Esophagus muscularis mucosa (tissue), 3 donors: ENCODE measurements around the gene ALDOA.

Experiments used
- POLR2A ChIP-seq: fragments of 450-650 bp; IDR thresholded peaks from one replicate; pipeline ENCODE4 v1.6.1; 2017; ENCODE audit warnings: antibody characterized with exemption, moderate library complexity, mild to moderate bottlenecking, low read depth
- POLR2AphosphoS5 ChIP-seq, 2 donors: sonication (generic); formaldehyde crosslinking; IDR thresholded peaks; one replicate each; pipeline ENCODE4 v1.6.1; 2017; ENCODE audit warnings: antibody characterized with exemption in 2 of 2
- TF ChIP-seq, protein P1 (sequence below), 3 experiments: fragments of 200-600 bp in 2 of 3; fragments of 450-650 bp in 1 of 3; sonication (generic) in 2 of 3; IDR thresholded peaks; one replicate each; pipeline ENCODE4 v1.5.1; 2017 to 2019; ENCODE audit warnings: antibody characterized with exemption in 3 of 3, mild to moderate bottlenecking in 2 of 3, moderate library complexity in 1 of 3

DNA sequence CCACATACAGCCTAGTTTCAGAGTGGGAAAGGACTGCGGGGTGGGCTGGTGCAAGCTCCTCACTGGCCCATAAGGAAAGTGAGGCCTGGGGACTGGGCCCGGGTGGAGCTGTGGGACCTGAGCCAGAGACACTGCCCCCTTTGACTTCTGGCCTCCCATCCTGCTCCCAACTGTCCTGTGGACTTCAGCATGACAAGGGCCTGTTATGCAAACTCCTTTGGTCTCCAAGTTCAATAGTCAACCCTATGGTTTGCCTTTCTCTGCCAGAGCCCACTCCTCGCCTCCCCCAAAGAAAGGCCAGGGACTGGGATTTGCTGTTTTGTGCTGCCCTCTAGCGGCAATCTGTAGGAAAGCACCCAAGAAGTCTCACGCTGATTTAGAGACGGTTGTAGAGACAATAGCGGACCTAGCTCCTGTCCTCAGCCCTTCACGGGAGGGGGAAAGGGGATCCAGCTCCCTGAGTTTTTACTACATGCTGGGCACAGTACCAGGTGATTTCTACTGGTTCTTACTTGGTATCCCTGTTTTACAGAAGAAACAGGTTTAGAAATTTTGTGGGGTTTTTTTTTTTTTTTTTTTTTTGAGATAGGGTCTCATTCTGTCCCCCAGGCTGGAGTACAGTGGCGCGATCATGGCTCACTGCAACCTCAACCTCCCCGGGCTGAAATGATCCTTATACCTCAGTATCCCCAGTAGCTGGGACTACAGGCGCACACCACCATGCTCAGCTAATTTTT lies 33.3 kb upstream of the ALDOA start:
- no peak for TF ChIP-seq POLR2A
- TF ChIP-seq, protein P1, sequence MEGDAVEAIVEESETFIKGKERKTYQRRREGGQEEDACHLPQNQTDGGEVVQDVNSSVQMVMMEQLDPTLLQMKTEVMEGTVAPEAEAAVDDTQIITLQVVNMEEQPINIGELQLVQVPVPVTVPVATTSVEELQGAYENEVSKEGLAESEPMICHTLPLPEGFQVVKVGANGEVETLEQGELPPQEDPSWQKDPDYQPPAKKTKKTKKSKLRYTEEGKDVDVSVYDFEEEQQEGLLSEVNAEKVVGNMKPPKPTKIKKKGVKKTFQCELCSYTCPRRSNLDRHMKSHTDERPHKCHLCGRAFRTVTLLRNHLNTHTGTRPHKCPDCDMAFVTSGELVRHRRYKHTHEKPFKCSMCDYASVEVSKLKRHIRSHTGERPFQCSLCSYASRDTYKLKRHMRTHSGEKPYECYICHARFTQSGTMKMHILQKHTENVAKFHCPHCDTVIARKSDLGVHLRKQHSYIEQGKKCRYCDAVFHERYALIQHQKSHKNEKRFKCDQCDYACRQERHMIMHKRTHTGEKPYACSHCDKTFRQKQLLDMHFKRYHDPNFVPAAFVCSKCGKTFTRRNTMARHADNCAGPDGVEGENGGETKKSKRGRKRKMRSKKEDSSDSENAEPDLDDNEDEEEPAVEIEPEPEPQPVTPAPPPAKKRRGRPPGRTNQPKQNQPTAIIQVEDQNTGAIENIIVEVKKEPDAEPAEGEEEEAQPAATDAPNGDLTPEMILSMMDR (IDR thresholded peaks at IDR 0.05), result peak; percentile 42 to 72 (median 48)
- no peak for TF ChIP-seq POLR2AphosphoS5 (IDR thresholded peaks at IDR 0.05)
